Gastrocnemius medialis (tissue), 4 donors: ENCODE measurements around the gene DZIP1. TPM values are rescaled to one million over a fixed set of nuclear protein-coding genes. Genes with fewer than 3 reads are reported as not detected.

Experiments
- ATAC-seq, 2 donors: fragments of 150-250 bp; one replicate each; pipeline ENCODE4 v1.9.1; 2016
- DNase-seq, 2 donors: peaks; one replicate each; pipeline ENCODE4 v3.0.0-alpha.2; 2019
- H3K27ac ChIP-seq, 4 donors: fragments of 200-600 bp; sonication (generic); 1 replicate in 1 of 4; 2 replicates in 3 of 4; pipeline ENCODE4 v1.5.1; 2016 to 2018; ENCODE audit warnings: mild to moderate bottlenecking in 2 of 4, moderate library complexity in 1 of 4
- H3K27me3 ChIP-seq, 3 donors: fragments of 200-600 bp; sonication (generic) in 2 of 3; 1 replicate in 1 of 3; 2 replicates in 2 of 3; pipeline versions ENCODE4 v1.5.1 to v1.6.0; 2016 to 2019; ENCODE audit warnings: mild to moderate bottlenecking in 1 of 3, moderate library complexity in 1 of 3
- H3K36me3 ChIP-seq, 2 donors: fragments of 200-600 bp; sonication (generic) in 1 of 2; one replicate each; pipeline ENCODE4 v1.5.1; 2017 to 2018
- H3K4me1 ChIP-seq, 2 donors: fragments of 200-600 bp; sonication (generic) in 1 of 2; one replicate each; pipeline ENCODE4 v1.5.1; 2016 to 2017; ENCODE audit warnings: mild to moderate bottlenecking in 2 of 2
- H3K4me3 ChIP-seq, 4 donors: fragments of 200-600 bp; sonication (generic) in 3 of 4; 1 replicate in 1 of 4; 2 replicates in 3 of 4; pipeline ENCODE4 v1.5.1; 2016 to 2019; ENCODE audit warnings: mild to moderate bottlenecking in 2 of 4
- H3K9me3 ChIP-seq, 3 donors: fragments of 200-600 bp; sonication (generic) in 2 of 3; 1 replicate in 1 of 3; 2 replicates in 2 of 3; pipeline ENCODE4 v1.5.1; 2016 to 2019
- POLR2A ChIP-seq, 2 donors: fragments of 450-650 bp; IDR thresholded peaks; one replicate each; pipeline ENCODE4 v1.6.1; 2017; ENCODE audit warnings: antibody characterized with exemption in 2 of 2, mild to moderate bottlenecking in 2 of 2, moderate library complexity in 2 of 2
- in situ Hi-C, 4 donors: fragments of 200-750 bp; cut with MboI; loops; one replicate each; pipeline versions ENCODE4 v1.15.0 to v1.8.0; 2017; ENCODE audit warnings: low sequenced_read_pairs in 4 of 4
- intact Hi-C: fragments of 100-400 bp; cut with DNase I; formaldehyde crosslinking; loops from one replicate; pipeline ENCODE4 v1.15.1; 2023; ENCODE audit warnings: low total_unique reads
- total RNA-seq, 4 donors: library from RNA; depleted of rRNA; stranded (reverse); fragments of >200 nt; gene quantifications; one replicate each; pipeline versions ENCODE4 v1.1.0 to v1.2.3, GENCODE V29; 2016
- TF ChIP-seq, protein P1 (sequence below), 5 experiments: fragments of 450-650 bp in 3 of 5; fragments of 200-600 bp in 2 of 5; sonication (generic) in 2 of 5; IDR thresholded peaks in 4 of 5; conservative IDR thresholded peaks in 1 of 5; 1 replicate in 4 of 5; 2 replicates in 1 of 5; pipeline ENCODE4 v1.5.1; 2016 to 2019; ENCODE audit warnings: antibody characterized with exemption in 5 of 5, mild to moderate bottlenecking in 3 of 5, moderate library complexity in 3 of 5

Gene DZIP1
- total RNA-seq, 4 donors from 2014 or later = 0.22 to 5.6 (median 2.2) TPM

- peak; percentile 24 to 41 for ATAC-seq
- Histone ChIP-seq H3K36me3 (no peaks in the 10 kb centered on the region), H3K27ac (peak overlapping the region; percentile 43 to 58 (median 50)), H3K4me1 (peaks cover 4 to 6% of the 10 kb centered on the region in 2 donors), H3K27me3 (peaks cover 0 to 2% (median 0%) of the 10 kb centered on the region in 3 donors), H3K4me3 (peak overlapping the region; percentile 54 to 70 (median 64)), H3K9me3 (no peaks in the 10 kb centered on the region)
- in situ Hi-C loops (no loop called here), intact Hi-C loops (no loop called here)
- no peak for DNase-seq
- TF ChIP-seq POLR2A (IDR thresholded peaks at IDR 0.05) = no peak
Measured at GRCh38 chr13:95643936-95644598, 439 bp downstream of the DZIP1 start.

DNA sequence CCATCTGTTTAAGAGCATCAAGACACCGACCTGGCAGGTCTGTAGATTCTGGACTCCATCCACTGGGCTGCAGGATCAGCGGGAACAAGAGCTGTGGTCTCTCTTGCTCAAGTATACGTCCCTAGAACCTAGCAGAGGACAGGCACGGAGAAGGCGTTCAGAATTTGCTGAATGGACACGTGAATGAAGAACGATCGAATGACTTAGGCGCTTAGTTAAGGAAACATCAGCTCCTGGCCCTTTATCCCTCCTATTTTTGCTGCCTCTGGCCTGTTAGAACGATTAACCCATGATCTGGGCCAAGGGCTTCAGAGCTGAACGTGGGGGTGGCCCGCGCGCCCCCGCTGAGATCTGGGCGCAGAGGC, 953 bp downstream of the DZIP1 start:
- peaks cover 4 to 6% of the 10 kb centered on the region in 2 donors for H3K4me1 ChIP-seq
- ATAC-seq (peak in 1 of 2 donors; percentile 41), DNase-seq (no peak)
- H3K27me3 ChIP-seq = peaks cover 0 to 2% (median 0%) of the 10 kb centered on the region in 3 donors
- H3K4me3 ChIP-seq = peak overlapping the region; percentile 54 to 70 (median 64)
- TF ChIP-seq, protein P1, sequence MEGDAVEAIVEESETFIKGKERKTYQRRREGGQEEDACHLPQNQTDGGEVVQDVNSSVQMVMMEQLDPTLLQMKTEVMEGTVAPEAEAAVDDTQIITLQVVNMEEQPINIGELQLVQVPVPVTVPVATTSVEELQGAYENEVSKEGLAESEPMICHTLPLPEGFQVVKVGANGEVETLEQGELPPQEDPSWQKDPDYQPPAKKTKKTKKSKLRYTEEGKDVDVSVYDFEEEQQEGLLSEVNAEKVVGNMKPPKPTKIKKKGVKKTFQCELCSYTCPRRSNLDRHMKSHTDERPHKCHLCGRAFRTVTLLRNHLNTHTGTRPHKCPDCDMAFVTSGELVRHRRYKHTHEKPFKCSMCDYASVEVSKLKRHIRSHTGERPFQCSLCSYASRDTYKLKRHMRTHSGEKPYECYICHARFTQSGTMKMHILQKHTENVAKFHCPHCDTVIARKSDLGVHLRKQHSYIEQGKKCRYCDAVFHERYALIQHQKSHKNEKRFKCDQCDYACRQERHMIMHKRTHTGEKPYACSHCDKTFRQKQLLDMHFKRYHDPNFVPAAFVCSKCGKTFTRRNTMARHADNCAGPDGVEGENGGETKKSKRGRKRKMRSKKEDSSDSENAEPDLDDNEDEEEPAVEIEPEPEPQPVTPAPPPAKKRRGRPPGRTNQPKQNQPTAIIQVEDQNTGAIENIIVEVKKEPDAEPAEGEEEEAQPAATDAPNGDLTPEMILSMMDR (IDR thresholded peaks at IDR 0.05 in 4 of 5, conservative IDR thresholded peaks at IDR 0.05 in 1 of 5) = no peak
- no peak for TF ChIP-seq POLR2A (IDR thresholded peaks at IDR 0.05)
- in situ Hi-C loops (no loop called here), intact Hi-C loops (no loop called here)
- peak overlapping the region; percentile 43 to 58 (median 50) for H3K27ac ChIP-seq
- H3K36me3 ChIP-seq = no peaks in the 10 kb centered on the region
- no peaks in the 10 kb centered on the region for H3K9me3 ChIP-seq

DNA sequence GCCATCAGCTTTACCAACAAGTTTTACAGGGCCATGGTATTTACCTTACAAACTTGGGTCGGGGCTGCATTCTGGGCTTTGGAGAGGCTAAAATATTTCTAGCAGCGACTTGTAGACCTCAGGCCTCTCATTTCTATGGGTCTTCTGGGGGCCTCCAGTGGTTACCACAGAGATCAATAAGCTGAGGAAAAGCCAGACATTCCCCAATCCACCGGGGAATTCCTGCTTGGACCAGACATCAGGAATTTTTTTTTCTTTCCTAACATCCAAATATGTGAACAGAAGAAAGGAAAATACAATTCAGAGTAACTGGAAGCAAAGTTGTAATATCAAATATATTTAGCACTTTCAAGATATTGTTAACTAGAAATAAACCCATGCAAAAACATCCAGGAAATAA, 1.5 kb downstream of the DZIP1 start:
- DNase-seq (no peak), ATAC-seq (no peak)
- intact Hi-C loops = no loop called here
- Histone ChIP-seq H3K4me1 (peaks cover 4 to 6% of the 10 kb centered on the region in 2 donors), H3K27me3 (peaks cover 0 to 2% (median 0%) of the 10 kb centered on the region in 3 donors), H3K9me3 (no peaks in the 10 kb centered on the region), H3K36me3 (no peaks in the 10 kb centered on the region), H3K4me3 (peak overlapping the region in 3 of 4 donors; percentile 54 to 70 (median 62)), H3K27ac (no peak overlapping the region)
- TF ChIP-seq, protein P1 (IDR thresholded peaks at IDR 0.05 in 4 of 5, conservative IDR thresholded peaks at IDR 0.05 in 1 of 5) = no peak
- no peak for TF ChIP-seq POLR2A (IDR thresholded peaks at IDR 0.05)
- in situ Hi-C loops = no loop called here

DNA sequence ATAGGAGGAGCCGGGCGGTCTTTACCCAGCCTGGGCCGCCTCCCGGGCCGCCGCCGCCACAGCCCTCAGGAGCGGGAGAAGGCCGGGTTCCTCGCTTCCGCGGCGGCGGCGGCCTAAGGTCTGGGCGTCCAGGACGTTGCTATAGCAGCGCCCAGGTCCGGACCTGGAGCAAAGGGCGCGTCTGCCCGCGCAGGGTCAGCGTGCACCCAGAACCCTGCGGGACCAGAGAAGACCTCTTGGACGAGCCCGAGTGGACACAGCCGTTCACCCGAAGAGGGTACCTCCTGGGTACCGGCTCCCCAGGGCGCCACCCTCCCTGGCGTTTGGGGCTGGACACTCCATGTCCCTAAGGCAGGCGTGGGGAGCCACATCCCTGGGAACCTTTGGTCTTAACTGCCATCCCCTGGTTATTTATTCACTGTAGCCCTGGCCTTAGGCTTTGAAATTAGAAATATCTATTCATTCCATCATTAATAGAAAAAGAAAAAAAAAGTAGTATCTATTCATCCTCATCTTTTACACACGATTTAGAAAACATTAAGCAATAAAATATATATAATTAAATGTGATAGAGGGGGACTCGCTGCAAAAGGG, 2.4 kb downstream of the DZIP1 start:
- Histone ChIP-seq H3K27ac (no peak overlapping the region), H3K4me3 (peak overlapping the region; percentile 16 to 49 (median 32)), H3K36me3 (no peaks in the 10 kb centered on the region), H3K4me1 (peaks cover 4 to 6% of the 10 kb centered on the region in 2 donors), H3K27me3 (peaks cover 0 to 2% (median 0%) of the 10 kb centered on the region in 3 donors), H3K9me3 (no peaks in the 10 kb centered on the region)
- TF ChIP-seq POLR2A (IDR thresholded peaks at IDR 0.05) = no peak
- TF ChIP-seq, protein P1 (IDR thresholded peaks at IDR 0.05 in 4 of 5, conservative IDR thresholded peaks at IDR 0.05 in 1 of 5) = no peak
- in situ Hi-C loops = no loop called here
- DNase-seq = no peak
- ATAC-seq = peak in 1 of 2 donors; percentile 32
- intact Hi-C loops = no loop called here

DNA sequence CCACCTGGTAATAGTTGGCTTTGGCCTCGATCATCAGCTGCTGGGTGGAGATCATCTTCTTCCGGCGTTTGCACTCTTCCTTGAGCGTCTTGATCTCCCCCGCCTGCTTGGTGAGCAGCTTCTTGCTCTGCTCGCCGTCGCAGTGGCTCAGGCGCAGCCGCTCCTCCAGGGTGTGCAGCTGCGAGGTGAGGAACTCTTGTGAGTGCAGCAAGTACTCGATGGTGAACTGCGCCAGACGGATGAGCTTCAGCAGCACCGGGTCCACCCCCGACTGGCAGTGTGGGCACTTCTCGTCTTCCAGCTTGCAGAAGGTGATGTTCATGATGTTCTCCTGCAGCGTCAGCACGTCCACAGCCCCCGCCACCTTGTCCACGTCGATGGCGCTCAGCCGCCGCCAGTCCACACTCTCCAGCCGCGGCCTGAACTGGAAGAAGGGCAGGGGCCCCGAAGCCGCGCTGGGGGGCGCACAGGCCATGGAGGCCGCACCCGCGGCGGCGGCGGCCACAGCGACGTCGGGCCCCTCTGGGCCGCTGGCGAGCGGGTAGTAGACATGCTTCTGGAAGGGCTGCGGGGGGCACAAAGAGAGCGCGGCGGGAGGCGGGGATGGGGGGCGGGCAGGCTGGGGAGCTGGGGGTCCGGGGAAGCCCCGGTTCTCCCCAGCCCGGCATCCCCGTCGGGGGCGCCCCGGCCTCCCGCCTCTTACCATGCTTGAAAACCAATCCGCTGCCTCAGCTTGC, 3.0 kb downstream of the DZIP1 start:
- TF ChIP-seq, protein P1 (IDR thresholded peaks at IDR 0.05 in 4 of 5, conservative IDR thresholded peaks at IDR 0.05 in 1 of 5) = no peak
- no peak for TF ChIP-seq POLR2A (IDR thresholded peaks at IDR 0.05)
- no peaks in the 10 kb centered on the region for H3K36me3 ChIP-seq
- H3K27ac ChIP-seq = no peak overlapping the region
- H3K9me3 ChIP-seq = no peaks in the 10 kb centered on the region
- peaks cover 4 to 6% of the 10 kb centered on the region in 2 donors for H3K4me1 ChIP-seq
- in situ Hi-C loops = no loop called here
- DNase-seq = no peak
- ATAC-seq = no peak
- intact Hi-C loops = no loop called here
- H3K4me3 ChIP-seq = peak overlapping the region; percentile 16 to 49 (median 32)
- H3K27me3 ChIP-seq = peaks cover 0 to 2% (median 0%) of the 10 kb centered on the region in 3 donors
